NCI-H1048 (cell line): ENCODE results near the gene C19orf81.

Experiments
- DNase-seq: peaks from one replicate; lab custom pipeline; 2025; lab: John Stamatoyannopoulos, UW

Gene C19orf81

GRCh38 chr19:50659318-50660087 lies 10.3 kb downstream of the C19orf81 start:
- DNase-seq: no peak

- DNase-seq: no peak
Measured at GRCh38 chr19:50660088-50660366, 10.8 kb downstream of the C19orf81 start.

- DNase-seq: no peak
Measured at GRCh38 chr19:50661023-50661422, 11.8 kb downstream of the C19orf81 start.

- DNase-seq: no peak
Measured at GRCh38 chr19:50661766-50662650, 12.8 kb downstream of the C19orf81 start.

- DNase-seq: no peak
Measured at GRCh38 chr19:50662651-50663481, 13.6 kb downstream of the C19orf81 start.

GRCh38 chr19:50663482-50663790 lies 14.2 kb downstream of the C19orf81 start:
- DNase-seq: no peak

- DNase-seq: no peak
Measured at GRCh38 chr19:50664204-50664603, 15.0 kb downstream of the C19orf81 start.

- no peak for DNase-seq
Measured at GRCh38 chr19:50666346-50667176, 17.3 kb downstream of the C19orf81 start.

- no peak for DNase-seq
Measured at GRCh38 chr19:50667177-50667758, 18.0 kb downstream of the C19orf81 start.

GRCh38 chr19:50667759-50668231 lies 18.6 kb downstream of the C19orf81 start:
- no peak for DNase-seq

GRCh38 chr19:50668416-50668815 lies 19.2 kb downstream of the C19orf81 start:
- no peak for DNase-seq

- no peak for DNase-seq
Measured at GRCh38 chr19:50668879-50669278, 19.6 kb downstream of the C19orf81 start.

GRCh38 chr19:50669302-50670101 lies 20.3 kb downstream of the C19orf81 start:
- no peak for DNase-seq

GRCh38 chr19:50670102-50670380 lies 20.8 kb downstream of the C19orf81 start:
- no peak for DNase-seq

GRCh38 chr19:50673118-50673517 lies 23.9 kb downstream of the C19orf81 start:
- no peak for DNase-seq

GRCh38 chr19:50676625-50677197 lies 27.5 kb downstream of the C19orf81 start:
- DNase-seq: no peak

- no peak for DNase-seq
Measured at GRCh38 chr19:50677636-50678035, 28.4 kb downstream of the C19orf81 start.

GRCh38 chr19:50678323-50678722 lies 29.1 kb downstream of the C19orf81 start:
- no peak for DNase-seq

- DNase-seq: peak; percentile 37
Measured at GRCh38 chr19:50679177-50680125, 30.2 kb downstream of the C19orf81 start.
